Right ventricle myocardium superior (tissue), 1 donor: ENCODE measurements around the gene MRAS. TPM values are rescaled to one million over a fixed set of nuclear protein-coding genes. Genes with fewer than 3 reads are reported as not detected.

Experiments
- ATAC-seq: fragments of 200-7000 bp; cut with Tn5 transposase; one replicate; pipeline ENCODE4 v1.9.1; 2020; ENCODE audit warnings: mild to moderate bottlenecking; ENCODE audit not compliant: poor library complexity
- DNase-seq: peaks from one replicate; pipeline ENCODE4 v3.0.0-alpha.2; 2020
- intact Hi-C: fragments of 100-400 bp; cut with DNase I; formaldehyde crosslinking; loops from one replicate; pipeline ENCODE4 v1.11.2; 2022
- total RNA-seq: library from RNA; stranded (reverse); fragmentation: NEBNext Ultra II Directional; extraction: Animal tissue kit (Norgen Biotek cat#: 25700); gene quantifications from one replicate; pipeline ENCODE4 v1.2.1, GENCODE V29; 2021
- donor health status: DM: no; HTN: yes; CAD: no; lungs with severe emphysema.

The MRAS gene
- total RNA-seq, 1 donor from 2014 or later, result 368 TPM

- no peak for DNase-seq
- intact Hi-C loops, result no loop called here
Measured at GRCh38 chr3:138336454-138336999, 11.9 kb upstream of the MRAS start.

GRCh38 chr3:138338244-138338643 lies 10.1 kb upstream of the MRAS start:
- ATAC-seq (peak; percentile 71), DNase-seq (no peak)
- intact Hi-C loops, result no loop called here

More at GRCh38 chr3:138336454-138336999, 11.9 kb upstream of the MRAS start:
- ATAC-seq, result no peak

DNA sequence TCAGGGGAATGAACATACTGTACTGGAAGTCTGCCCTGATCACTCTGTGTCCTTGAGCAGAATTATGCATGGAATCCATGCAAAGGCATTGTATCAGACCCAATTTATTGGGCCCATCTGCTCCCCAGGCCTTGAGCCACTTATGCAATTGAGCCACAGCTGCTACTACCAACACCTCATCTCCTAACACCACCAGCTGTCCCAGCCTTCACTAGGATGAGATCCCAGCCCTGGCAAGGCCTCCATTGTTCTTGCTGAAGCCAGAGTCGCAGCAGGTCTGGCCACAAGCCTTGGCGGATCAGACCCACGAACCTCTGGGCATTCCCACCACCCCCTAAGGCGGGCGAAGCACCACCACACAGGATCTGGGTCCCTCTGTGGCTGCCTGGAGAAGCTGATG lies 9.6 kb upstream of the MRAS start:
- no peak for DNase-seq
- intact Hi-C loops, result no loop called here
- ATAC-seq, result peak; percentile 64

GRCh38 chr3:138340511-138340910 lies 7.9 kb upstream of the MRAS start:
- DNase-seq (no peak), ATAC-seq (no peak)
- intact Hi-C loops, result no loop called here

DNA sequence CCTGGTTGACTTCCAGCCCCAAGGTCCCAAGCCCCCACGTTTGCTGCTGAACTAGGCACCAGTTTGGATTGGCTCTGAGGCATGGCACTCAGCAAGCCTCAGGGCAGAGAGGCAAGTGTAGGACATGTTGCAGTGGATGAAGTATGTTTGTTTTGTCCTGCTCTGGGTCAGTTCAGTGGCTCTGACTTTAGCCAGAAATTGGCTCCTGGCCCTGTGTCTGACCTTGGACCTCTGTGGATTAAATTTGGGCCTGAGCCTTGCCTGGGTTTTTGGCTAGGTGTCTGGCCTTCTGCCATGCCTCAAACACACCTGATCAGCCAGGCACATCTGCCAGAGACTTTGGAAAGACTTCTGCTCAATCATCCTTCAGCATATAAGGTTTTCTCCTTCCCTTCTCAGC lies 3.6 kb upstream of the MRAS start:
- ATAC-seq (no peak), DNase-seq (no peak)
- intact Hi-C loops, result no loop called here

DNA sequence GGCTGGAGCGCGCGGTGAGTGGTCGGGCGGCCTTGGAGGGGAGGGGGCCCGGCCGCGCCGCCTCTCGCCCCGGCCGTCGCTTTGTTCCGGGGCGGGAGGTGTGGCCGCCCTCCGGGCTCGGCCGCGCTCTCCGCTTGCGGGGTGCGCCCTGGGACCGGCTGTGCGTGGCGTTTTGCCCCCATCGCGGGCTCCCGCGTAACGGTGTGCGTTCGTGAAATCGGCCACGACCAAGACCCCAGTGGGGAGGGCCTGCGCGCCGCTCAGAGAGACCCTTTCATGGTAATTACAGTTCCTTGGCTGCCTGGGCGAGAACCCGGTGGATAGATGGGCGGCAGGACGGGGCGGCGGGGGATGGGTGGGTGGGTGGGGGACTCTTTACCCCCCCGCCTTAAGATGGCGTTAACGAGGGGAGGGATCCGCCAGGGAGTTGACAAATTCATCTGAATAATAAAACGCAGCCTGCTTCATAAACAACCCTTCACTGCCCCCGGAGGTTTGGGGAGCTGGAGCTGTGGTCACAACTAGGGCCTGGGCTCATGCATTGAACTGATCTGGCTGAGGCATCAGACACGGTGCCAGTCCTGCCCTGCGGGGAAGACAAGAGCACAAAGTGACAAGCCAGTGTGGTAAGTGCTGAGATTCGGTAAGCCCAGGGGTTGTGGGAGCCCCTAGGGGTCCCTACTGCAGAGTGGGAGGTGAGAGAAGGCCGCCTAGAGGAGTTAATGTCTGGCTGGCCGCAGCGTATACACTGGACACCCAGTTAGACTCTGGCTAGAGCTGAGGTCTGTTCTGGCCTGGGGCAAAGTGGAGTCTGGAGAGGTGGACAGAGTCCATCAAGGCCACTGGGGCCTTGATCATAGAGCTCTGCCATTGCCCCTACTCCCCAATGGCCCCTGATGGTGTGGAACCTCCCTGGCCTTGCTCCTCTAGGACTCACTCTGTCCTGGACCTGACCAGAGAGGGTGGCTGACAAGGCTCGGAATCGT lies 668 bp downstream of the MRAS start:
- ATAC-seq (peak; percentile 4), DNase-seq (no peak)
- intact Hi-C loops, result no loop called here

GRCh38 chr3:138349926-138350665 lies 1.7 kb downstream of the MRAS start:
- DNase-seq, result no peak
- intact Hi-C loops, result loop anchor here (5.0 kb wide), 1 partner anchor 47 kb away; no protein-coding TSS in a partner anchor
- ATAC-seq, result no peak

DNA sequence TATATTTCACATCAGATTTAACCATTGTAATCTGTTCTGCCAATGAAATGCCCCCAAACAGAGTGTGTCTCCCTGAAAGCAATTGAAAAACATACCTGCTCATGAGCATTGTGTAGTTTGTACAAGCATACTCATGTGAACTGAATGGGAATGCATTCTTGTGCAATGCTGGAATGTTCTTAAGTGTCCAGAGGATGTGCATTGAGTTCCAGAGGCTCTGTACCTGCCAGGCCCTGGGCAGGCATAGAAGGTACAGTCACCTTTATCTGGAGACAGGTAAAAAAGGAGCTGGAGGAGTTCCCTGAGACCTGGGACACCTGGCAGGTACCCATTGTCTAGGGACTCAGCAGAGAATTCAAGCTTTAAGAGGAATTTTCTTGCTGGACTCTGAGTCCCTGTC lies 2.8 kb downstream of the MRAS start:
- DNase-seq, result no peak
- ATAC-seq, result no peak
- intact Hi-C loops, result loop anchor here (5.0 kb wide), 1 partner anchor 46 kb away; no protein-coding TSS in a partner anchor

DNA sequence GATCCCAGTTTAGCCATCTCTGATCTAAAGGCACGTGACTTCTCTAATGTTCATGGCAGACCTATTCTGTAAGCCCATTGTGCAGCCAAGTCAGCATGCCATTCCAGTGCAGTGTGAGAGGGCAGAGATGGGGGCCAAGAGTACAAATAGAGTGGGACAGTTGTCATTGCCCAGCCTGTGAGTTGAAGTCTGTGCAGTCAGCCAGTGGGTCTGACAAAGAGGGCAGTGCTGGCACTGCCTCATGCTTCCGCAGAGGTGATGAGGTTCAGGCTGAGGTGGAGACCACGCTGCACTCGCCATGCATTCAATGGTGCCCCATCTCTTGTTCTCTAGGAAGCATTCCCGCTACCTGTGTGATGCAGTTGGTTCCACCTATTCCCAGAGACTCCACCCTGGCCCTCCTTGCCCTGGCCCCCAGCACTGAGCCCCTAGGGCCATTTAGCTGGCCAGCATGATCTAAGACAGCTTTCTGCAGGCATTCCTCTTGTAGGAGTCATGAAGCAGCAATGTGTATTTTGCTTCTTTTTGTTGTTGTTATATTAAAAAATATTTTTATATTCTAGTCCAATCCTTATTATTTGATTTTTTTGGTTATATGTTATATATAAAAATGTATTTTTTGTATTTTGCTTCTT lies 3.7 kb downstream of the MRAS start:
- intact Hi-C loops, result loop anchor here (5.0 kb wide), 1 partner anchor 45 kb away; no protein-coding TSS in a partner anchor
- no peak for DNase-seq
- peak; percentile 45 for ATAC-seq

GRCh38 chr3:138354376-138354775 lies 6.0 kb downstream of the MRAS start:
- no peak for ATAC-seq
- intact Hi-C loops, result loop anchor here (5.0 kb wide), 1 partner anchor 43 kb away; no protein-coding TSS in a partner anchor
- DNase-seq, result no peak

DNA sequence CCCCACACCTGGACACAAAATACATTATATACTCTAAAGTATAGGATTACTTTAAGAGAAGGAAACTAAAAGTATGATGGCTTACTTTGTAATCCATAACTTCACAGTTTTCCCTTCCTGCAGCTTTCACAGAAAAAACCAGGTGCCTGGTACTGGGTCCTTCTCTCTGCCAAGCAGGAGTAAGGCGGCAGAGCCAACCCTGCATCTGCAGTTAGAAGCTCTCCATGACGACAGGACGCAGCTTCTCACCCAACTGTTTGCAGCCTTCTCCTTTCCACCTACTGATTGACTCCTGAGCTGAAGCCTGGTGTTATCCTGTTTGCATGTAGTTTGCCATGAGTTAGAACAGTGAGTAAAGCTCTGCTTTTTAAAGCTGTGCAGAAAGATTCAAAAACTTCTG lies 6.7 kb downstream of the MRAS start:
- DNase-seq, result no peak
- no peak for ATAC-seq
- intact Hi-C loops, result no loop called here

GRCh38 chr3:138356730-138357405 lies 8.5 kb downstream of the MRAS start:
- ATAC-seq (no peak), DNase-seq (no peak)
- intact Hi-C loops, result no loop called here

DNA sequence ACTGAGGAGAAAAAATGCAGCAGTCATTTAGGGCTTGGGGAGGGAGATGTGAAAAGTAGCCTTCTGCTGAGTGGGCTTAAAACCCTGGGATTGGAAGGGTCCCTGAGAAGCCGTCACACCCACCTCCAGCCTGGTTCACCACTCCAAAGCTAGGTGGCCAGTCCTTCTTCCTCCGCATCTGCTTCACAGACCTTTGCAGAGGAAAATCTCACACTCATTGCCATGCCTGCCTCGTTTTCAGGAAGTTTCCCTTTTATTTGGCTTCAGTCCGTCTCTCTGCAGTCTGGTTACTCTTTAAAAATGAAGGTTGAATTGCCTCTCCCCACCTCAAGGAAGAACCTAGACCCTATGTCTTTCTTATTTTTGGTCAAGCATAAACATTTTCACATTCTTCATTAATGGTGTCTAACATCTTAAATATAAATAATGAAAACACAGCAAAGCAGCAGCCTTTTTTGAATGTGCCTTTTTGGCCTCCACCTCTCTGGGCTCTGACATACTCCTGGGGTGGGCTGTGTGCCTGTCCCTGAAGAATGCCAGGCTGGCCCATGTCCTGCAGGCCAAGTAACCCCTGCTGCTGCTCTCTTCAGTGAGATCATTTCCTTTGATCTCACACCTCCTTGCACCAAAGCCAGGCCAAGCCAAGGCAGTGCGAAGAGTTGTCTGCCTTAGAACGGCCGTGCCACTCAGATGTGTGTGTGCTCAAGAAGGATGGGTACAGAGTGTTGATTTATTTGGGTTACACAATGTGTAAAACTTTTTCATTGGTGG lies 11.0 kb downstream of the MRAS start:
- intact Hi-C loops, result no loop called here

GRCh38 chr3:138359919-138360868 lies 11.8 kb downstream of the MRAS start:
- DNase-seq (peak; percentile 83), ATAC-seq (peak; percentile 77)
- intact Hi-C loops, result no loop called here

More for the DNA sequence above, 11.0 kb downstream of the MRAS start:
- ATAC-seq, result no peak
- DNase-seq, result no peak

GRCh38 chr3:138360869-138361525 lies 12.6 kb downstream of the MRAS start:
- intact Hi-C loops, result no loop called here
- ATAC-seq (no peak), DNase-seq (no peak)

GRCh38 chr3:138361561-138361971 lies 13.2 kb downstream of the MRAS start:
- DNase-seq (no peak), ATAC-seq (no peak)
- intact Hi-C loops, result no loop called here
